SK-N-SH treated with all-trans-retinoic acid at 6 μM for 48 hours (cell line): ENCODE measurements around the gene WIZ.

Source experiments
- ATAC-seq: fragments of 200-7000 bp; cut with Tn5 transposase; 3 replicates; pipeline ENCODE4 v1.9.1; 2020; ENCODE audit warnings: mild to moderate bottlenecking, moderate library complexity
- ARNTL ChIP-seq: fragments of 450-650 bp; formaldehyde crosslinking; IDR thresholded peaks from 2 replicates; pipeline ENCODE4 v1.5.0; 2020; ENCODE audit warnings: low read depth, mild to moderate bottlenecking, moderate library complexity, borderline replicate concordance
- BACH2 ChIP-seq: fragments of 250-450 bp; sonication (Bioruptor Pico); IDR thresholded peaks from 2 replicates; pipeline ENCODE4 v1.9.0; 2021; ENCODE audit warnings: mild to moderate bottlenecking, borderline replicate concordance
- CSDC2 ChIP-seq: fragments of 250-450 bp; sonication (Bioruptor Pico); IDR thresholded peaks from 2 replicates; pipeline ENCODE4 v1.5.0; 2020; ENCODE audit warnings: mild to moderate bottlenecking, moderate library complexity
- ESRRG ChIP-seq: fragments of 250-450 bp; sonication (Bioruptor Pico); IDR thresholded peaks from 2 replicates; pipeline ENCODE4 v1.6.1; 2021; ENCODE audit warnings: mild to moderate bottlenecking
- GLIS3 ChIP-seq: fragments of 250-450 bp; sonication (Bioruptor Pico); IDR thresholded peaks from 2 replicates; pipeline ENCODE4 v1.5.0; 2020; ENCODE audit warnings: mild to moderate bottlenecking, moderate library complexity
- ISL1 ChIP-seq: fragments of 250-450 bp; sonication (Bioruptor Pico); IDR thresholded peaks from 2 replicates; pipeline ENCODE4 v2.1.2; 2022; ENCODE audit warnings: mild to moderate bottlenecking, moderate library complexity
- OSR1 ChIP-seq: fragments of 250-450 bp; sonication (Bioruptor Pico); IDR thresholded peaks from 2 replicates; pipeline ENCODE4 v1.8.0; 2022; ENCODE audit warnings: moderate library complexity, mild to moderate bottlenecking, inconsistent platforms
- PATZ1 ChIP-seq: fragments of 250-450 bp; sonication (Bioruptor Pico); IDR thresholded peaks from 2 replicates; pipeline ENCODE4 v1.8.0; 2020; ENCODE audit warnings: mild to moderate bottlenecking, moderate library complexity, borderline replicate concordance
- PPARA ChIP-seq: fragments of 250-450 bp; sonication (Bioruptor Pico); IDR thresholded peaks from 2 replicates; pipeline ENCODE4 v1.5.0; 2020; ENCODE audit warnings: mild to moderate bottlenecking, borderline replicate concordance
- RARB ChIP-seq: fragments of 250-450 bp; sonication (Bioruptor Pico); IDR thresholded peaks from 2 replicates; pipeline ENCODE4 v1.8.0; 2021; ENCODE audit warnings: mild to moderate bottlenecking, moderate library complexity
- SNAI2 ChIP-seq: fragments of 250-450 bp; sonication (Bioruptor Pico); IDR thresholded peaks from 2 replicates; pipeline ENCODE4 v1.5.0; 2020; ENCODE audit warnings: mild to moderate bottlenecking, moderate library complexity
- TCF4 ChIP-seq: fragments of 250-450 bp; sonication (Bioruptor Pico); IDR thresholded peaks from 2 replicates; pipeline ENCODE4 v1.8.0; 2021; ENCODE audit warnings: mild to moderate bottlenecking, moderate library complexity, borderline replicate concordance
- TOX ChIP-seq: fragments of 250-450 bp; sonication (Bioruptor Pico); IDR thresholded peaks from 2 replicates; pipeline ENCODE4 v1.8.0; 2021; ENCODE audit warnings: mild to moderate bottlenecking, moderate library complexity, borderline replicate concordance
- TSHZ2 ChIP-seq: fragments of 250-450 bp; sonication (Bioruptor Pico); IDR thresholded peaks from 2 replicates; pipeline ENCODE4 v1.5.0; 2020; ENCODE audit warnings: mild to moderate bottlenecking, moderate library complexity
- ZC3H10 ChIP-seq: fragments of 250-450 bp; sonication (Bioruptor Pico); IDR thresholded peaks from 2 replicates; pipeline ENCODE4 v1.5.1; 2021; ENCODE audit warnings: mild to moderate bottlenecking, moderate library complexity
- ZFP3 ChIP-seq: fragments of 250-450 bp; sonication (Bioruptor Pico); IDR thresholded peaks from 2 replicates; pipeline ENCODE4 v1.5.0; 2020; ENCODE audit warnings: mild to moderate bottlenecking, moderate library complexity
- ZFP30 ChIP-seq: fragments of 450-650 bp; formaldehyde crosslinking; IDR thresholded peaks from 2 replicates; pipeline ENCODE4 v1.5.0; 2022; ENCODE audit warnings: mild to moderate bottlenecking, moderate library complexity
- ZNF565 ChIP-seq: fragments of 450-650 bp; formaldehyde crosslinking; conservative IDR thresholded peaks from 2 replicates; pipeline ENCODE4 v1.5.0; 2020; ENCODE audit warnings: low read depth, mild to moderate bottlenecking, moderate library complexity
- ZNF70 ChIP-seq: fragments of 450-650 bp; formaldehyde crosslinking; IDR thresholded peaks from 2 replicates; pipeline ENCODE4 v1.5.0; 2020; ENCODE audit warnings: mild to moderate bottlenecking, moderate library complexity
- ZNF8 ChIP-seq: fragments of 450-650 bp; formaldehyde crosslinking; IDR thresholded peaks from 2 replicates; pipeline ENCODE4 v1.5.0; 2020; ENCODE audit warnings: mild to moderate bottlenecking, moderate library complexity
- TF ChIP-seq, protein P1 (sequence below): fragments of 250-450 bp; sonication (Bioruptor Pico); IDR thresholded peaks from 2 replicates; pipeline ENCODE4 v1.5.1; 2020; ENCODE audit warnings: low read depth, mild to moderate bottlenecking, moderate library complexity
- TF ChIP-seq, protein P2 (sequence below): fragments of 250-450 bp; sonication (Bioruptor Pico); IDR thresholded peaks from 2 replicates; pipeline ENCODE4 v1.8.0; 2021; ENCODE audit warnings: low read depth, mild to moderate bottlenecking, moderate library complexity, borderline replicate concordance
- TF ChIP-seq, protein P3 (sequence below): fragments of 250-450 bp; sonication (Bioruptor Pico); IDR thresholded peaks from 2 replicates; pipeline ENCODE4 v1.5.1; 2021; ENCODE audit warnings: mild to moderate bottlenecking, moderate library complexity

Gene WIZ

DNA sequence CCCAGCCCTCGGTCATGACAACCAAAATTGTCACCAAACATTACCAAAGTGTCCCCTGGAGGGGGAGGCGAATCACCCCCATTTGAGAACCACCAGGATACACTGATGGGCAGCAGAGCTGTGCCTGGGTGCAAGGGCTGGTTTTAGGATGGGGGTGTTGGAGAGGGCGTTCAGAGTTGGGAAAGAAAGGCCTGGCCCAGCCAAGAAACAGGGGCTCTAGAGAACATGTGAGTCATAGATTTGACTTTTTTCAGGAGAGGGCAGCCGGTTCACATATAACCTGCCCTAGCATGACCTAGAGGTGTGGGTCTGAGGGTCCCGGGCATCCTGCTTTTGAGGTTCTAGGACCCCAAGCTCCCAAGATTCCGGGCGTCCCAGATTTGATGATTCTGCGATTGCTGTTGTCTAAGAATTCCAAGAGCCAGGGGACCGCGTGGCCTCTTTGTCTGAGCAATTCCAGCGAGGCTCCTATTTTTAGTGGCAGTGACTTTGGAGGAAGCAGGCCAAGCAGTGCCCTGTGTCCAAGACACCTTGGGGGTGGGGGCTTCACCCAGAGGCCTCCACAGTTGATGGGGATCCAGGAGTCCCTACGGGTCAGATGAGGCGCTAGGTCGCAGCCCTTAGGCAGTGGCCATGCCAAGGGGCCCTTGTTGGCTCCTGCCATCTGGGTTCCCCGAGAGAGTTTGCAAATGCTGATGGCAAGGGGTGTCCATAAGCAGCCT is 5.1 kb downstream of the WIZ start (continued):
- TF ChIP-seq, protein P1, sequence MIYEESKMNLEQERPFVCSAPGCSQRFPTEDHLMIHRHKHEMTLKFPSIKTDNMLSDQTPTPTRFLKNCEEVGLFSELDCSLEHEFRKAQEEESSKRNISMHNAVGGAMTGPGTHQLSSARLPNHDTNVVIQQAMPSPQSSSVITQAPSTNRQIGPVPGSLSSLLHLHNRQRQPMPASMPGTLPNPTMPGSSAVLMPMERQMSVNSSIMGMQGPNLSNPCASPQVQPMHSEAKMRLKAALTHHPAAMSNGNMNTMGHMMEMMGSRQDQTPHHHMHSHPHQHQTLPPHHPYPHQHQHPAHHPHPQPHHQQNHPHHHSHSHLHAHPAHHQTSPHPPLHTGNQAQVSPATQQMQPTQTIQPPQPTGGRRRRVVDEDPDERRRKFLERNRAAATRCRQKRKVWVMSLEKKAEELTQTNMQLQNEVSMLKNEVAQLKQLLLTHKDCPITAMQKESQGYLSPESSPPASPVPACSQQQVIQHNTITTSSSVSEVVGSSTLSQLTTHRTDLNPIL (CRISPR knock-in tag): no peak

DNA sequence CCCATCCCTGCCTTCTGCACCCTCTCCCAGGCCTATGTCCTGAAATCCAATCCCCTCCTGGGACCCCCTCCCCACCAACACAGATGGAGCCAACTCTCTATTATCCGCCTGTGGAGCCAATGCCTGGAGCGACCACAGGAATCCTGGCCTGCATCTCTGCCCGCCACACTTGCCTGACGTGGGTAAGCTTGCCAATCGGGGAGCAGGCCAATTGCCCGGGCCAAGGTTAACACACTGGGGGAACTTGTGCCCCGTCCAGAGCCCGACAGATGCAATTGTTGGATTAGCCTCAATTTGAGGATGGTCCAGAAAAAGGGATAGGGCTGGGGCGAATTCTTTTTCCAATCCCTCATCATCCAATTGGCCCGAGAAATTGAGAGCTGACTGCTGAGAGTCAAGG is 5.9 kb downstream of the WIZ start:
- no peak for ATAC-seq

GRCh38 chr19:15443325-15443724 is 6.4 kb downstream of the WIZ start:
- ATAC-seq: no peak
- TF ChIP-seq PATZ1 (CRISPR knock-in tag): no peak
- TF ChIP-seq ESRRG (CRISPR knock-in tag): no peak
- TF ChIP-seq OSR1 (CRISPR knock-in tag): no peak
- TF ChIP-seq ZFP30 (CRISPR knock-in tag): no peak
- no peak for TF ChIP-seq RARB (CRISPR knock-in tag)
- TF ChIP-seq BACH2: no peak
- TF ChIP-seq, protein P1 (CRISPR knock-in tag): no peak
- no peak for TF ChIP-seq ISL1
- no peak for TF ChIP-seq ZNF70 (CRISPR knock-in tag)
- no peak for TF ChIP-seq ZFP3
- TF ChIP-seq, protein P2, sequence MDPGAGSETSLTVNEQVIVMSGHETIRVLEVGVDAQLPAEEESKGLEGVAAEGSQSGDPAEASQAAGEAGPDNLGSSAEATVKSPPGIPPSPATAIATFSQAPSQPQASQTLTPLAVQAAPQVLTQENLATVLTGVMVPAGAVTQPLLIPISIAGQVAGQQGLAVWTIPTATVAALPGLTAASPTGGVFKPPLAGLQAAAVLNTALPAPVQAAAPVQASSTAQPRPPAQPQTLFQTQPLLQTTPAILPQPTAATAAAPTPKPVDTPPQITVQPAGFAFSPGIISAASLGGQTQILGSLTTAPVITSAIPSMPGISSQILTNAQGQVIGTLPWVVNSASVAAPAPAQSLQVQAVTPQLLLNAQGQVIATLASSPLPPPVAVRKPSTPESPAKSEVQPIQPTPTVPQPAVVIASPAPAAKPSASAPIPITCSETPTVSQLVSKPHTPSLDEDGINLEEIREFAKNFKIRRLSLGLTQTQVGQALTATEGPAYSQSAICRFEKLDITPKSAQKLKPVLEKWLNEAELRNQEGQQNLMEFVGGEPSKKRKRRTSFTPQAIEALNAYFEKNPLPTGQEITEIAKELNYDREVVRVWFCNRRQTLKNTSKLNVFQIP (CRISPR knock-in tag): no peak
- no peak for TF ChIP-seq TSHZ2 (CRISPR knock-in tag)
- TF ChIP-seq TOX (CRISPR knock-in tag): no peak

More for the DNA sequence above, 5.9 kb downstream of the WIZ start:
- TF ChIP-seq ESRRG (CRISPR knock-in tag): no peak
- no peak for TF ChIP-seq ZC3H10 (CRISPR knock-in tag)
- no peak for TF ChIP-seq ZFP3
- no peak for TF ChIP-seq CSDC2
- no peak for TF ChIP-seq SNAI2 (CRISPR knock-in tag)
- no peak for TF ChIP-seq TOX (CRISPR knock-in tag)
- TF ChIP-seq, protein P2 (CRISPR knock-in tag): no peak
- TF ChIP-seq ISL1: no peak
- TF ChIP-seq ZNF565: no peak
- no peak for TF ChIP-seq BACH2
- TF ChIP-seq GLIS3 (CRISPR knock-in tag): no peak
- no peak for TF ChIP-seq ZNF8 (CRISPR knock-in tag)
- no peak for TF ChIP-seq ARNTL (CRISPR knock-in tag)
- TF ChIP-seq, protein P3, sequence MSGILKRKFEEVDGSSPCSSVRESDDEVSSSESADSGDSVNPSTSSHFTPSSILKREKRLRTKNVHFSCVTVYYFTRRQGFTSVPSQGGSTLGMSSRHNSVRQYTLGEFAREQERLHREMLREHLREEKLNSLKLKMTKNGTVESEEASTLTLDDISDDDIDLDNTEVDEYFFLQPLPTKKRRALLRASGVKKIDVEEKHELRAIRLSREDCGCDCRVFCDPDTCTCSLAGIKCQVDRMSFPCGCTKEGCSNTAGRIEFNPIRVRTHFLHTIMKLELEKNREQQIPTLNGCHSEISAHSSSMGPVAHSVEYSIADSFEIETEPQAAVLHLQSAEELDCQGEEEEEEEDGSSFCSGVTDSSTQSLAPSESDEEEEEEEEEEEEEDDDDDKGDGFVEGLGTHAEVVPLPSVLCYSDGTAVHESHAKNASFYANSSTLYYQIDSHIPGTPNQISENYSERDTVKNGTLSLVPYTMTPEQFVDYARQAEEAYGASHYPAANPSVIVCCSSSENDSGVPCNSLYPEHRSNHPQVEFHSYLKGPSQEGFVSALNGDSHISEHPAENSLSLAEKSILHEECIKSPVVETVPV (CRISPR knock-in tag): no peak
- TF ChIP-seq TCF4 (CRISPR knock-in tag): no peak
- TF ChIP-seq PPARA (CRISPR knock-in tag): no peak
- no peak for TF ChIP-seq PATZ1 (CRISPR knock-in tag)
- TF ChIP-seq RARB (CRISPR knock-in tag): no peak
